ENCODE results near the gene NFIX. TPM values are rescaled to one million over a fixed set of nuclear protein-coding genes. Genes with fewer than 3 reads are reported as not detected.
"Not testable (repeated sequence)": the region's sequence is repeated elsewhere in the genome, so short reads cannot be mapped to it uniquely, and the experiment has no call there.

Gene NFIX
- total RNA-seq, 1 experiment from 2014 or later: 69.7 TPM

DNA sequence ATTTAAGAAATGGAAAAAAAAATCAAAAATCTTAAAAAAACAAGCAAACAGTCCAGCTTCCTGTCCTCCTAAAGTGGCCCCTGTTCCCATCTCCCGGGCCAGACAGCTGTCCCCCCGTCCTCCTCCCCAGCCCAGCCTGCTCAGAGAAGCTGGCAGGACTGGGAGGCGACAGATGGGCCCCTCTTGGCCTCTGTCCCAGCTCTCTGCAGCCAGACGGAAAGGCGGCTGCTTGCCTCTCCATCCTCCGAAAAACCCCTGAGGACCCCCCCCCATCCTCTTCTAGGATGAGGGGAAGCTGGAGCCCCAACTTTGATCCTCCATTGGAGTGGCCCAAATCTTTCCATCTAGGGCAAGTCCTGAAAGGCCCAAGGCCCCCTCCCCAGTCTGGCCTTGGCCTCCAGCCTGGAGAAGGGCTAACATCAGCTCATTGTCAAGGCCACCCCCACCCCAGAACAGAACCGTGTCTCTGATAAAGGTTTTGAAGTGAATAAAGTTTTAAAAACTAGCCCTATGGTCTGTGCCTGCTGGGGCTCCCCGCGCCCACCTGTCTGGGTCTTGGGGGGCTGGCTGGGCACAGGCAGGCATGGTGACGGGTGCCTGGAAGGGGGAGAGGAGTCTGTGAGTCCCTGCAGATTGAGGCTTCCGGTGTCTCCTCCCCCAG, 42.0 kb upstream of the NFIX start:
- DNase-seq (ENCODE audit: low spot score): no peak
- TF ChIP-seq, protein P1, sequence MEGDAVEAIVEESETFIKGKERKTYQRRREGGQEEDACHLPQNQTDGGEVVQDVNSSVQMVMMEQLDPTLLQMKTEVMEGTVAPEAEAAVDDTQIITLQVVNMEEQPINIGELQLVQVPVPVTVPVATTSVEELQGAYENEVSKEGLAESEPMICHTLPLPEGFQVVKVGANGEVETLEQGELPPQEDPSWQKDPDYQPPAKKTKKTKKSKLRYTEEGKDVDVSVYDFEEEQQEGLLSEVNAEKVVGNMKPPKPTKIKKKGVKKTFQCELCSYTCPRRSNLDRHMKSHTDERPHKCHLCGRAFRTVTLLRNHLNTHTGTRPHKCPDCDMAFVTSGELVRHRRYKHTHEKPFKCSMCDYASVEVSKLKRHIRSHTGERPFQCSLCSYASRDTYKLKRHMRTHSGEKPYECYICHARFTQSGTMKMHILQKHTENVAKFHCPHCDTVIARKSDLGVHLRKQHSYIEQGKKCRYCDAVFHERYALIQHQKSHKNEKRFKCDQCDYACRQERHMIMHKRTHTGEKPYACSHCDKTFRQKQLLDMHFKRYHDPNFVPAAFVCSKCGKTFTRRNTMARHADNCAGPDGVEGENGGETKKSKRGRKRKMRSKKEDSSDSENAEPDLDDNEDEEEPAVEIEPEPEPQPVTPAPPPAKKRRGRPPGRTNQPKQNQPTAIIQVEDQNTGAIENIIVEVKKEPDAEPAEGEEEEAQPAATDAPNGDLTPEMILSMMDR (conservative IDR thresholded peaks at IDR 0.05; ENCODE audit: low read depth, low read length): no peak
- no peak for TF ChIP-seq EZH2 (IDR thresholded peaks at IDR 0.05; ENCODE audit: borderline replicate concordance, low read depth, low read length, poor library complexity, severe bottlenecking)
- CTCF ChIA-PET: no interaction called here
- Histone ChIP-seq H3K9me3 (ENCODE audit: low read depth, low read length, poor library complexity, severe bottlenecking) (no peaks in the 10 kb centered on the region), H3K27me3 (replicated peaks; ENCODE audit: insufficient read depth, low read depth, low read length, poor library complexity) (no peaks in the 10 kb centered on the region), H3K4me1 (ENCODE audit: insufficient read depth, low read length, poor library complexity, severe bottlenecking) (peaks cover 35% of the 10 kb centered on the region), H3K4me3 (ENCODE audit: low read depth, low read length, poor library complexity, severe bottlenecking) (no peak overlapping the region), H3K27ac (ENCODE audit: low read depth, low read length, poor library complexity, severe bottlenecking) (peak overlapping the region; percentile 58), H3K36me3 (ENCODE audit: insufficient read depth, low read length, poor library complexity, severe bottlenecking) (peaks cover 68% of the 10 kb centered on the region)
- BruUV-seq (replicated peaks): TSS peak; percentile 89
- POLR2A ChIA-PET (ENCODE audit: low non-redundant PET): interaction anchor here (0.5 to 0.6 kb wide), 2 partner anchors 15 to 211 kb away, joined by 15 to 17 read pairs; no protein-coding TSS in a partner anchor
- intact Hi-C loops (cut with micrococcal nuclease; ENCODE audit: unreplicated experiment): no loop called here

DNA sequence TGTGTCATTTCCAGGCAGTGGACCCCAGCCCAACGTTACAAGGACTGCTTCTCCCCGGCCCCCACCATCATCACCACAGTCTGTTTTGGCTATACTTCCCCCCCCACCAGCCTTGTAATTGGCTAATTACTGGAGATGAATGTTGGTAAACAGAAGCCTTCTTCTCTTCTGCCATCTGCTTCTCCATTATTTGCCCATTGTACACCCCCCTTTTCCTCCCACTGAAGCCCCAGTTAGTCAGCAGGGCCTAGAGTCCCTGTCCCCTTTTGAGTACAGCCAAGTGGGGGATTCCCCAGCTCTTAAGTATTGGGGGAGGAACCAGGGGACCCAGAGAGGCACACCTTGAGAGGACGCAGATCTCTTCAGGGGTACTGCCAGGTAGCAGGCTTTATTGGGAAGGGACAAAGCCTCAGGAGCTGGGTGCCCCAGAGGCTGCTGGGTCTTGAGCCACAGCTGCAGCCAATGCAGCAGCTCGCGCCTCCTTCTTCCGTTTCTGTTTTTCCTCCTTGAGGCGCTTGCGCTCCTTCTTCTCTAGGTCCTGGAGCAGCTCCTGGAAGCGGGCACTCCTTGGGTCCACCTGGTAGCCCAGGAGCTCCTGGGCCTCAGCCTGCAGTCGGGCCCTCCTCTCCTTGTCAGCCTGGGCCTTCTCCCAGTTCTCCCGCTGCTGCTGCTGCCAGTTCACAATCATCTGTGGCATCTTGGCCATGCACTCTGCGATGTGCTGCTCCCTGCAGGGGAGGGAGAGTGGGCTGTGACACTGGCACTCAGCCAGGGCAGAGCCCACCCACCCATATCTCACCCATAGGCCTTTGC, 41.3 kb upstream of the NFIX start:
- Histone ChIP-seq H3K36me3 (ENCODE audit: insufficient read depth, low read length, poor library complexity, severe bottlenecking) (peaks cover 61% of the 10 kb centered on the region), H3K27ac (ENCODE audit: low read depth, low read length, poor library complexity, severe bottlenecking) (peak overlapping the region; percentile 58), H3K4me1 (ENCODE audit: insufficient read depth, low read length, poor library complexity, severe bottlenecking) (peaks cover 35% of the 10 kb centered on the region), H3K4me3 (ENCODE audit: low read depth, low read length, poor library complexity, severe bottlenecking) (no peak overlapping the region), H3K9me3 (ENCODE audit: low read depth, low read length, poor library complexity, severe bottlenecking) (no peaks in the 10 kb centered on the region), H3K27me3 (replicated peaks; ENCODE audit: insufficient read depth, low read depth, low read length, poor library complexity) (no peaks in the 10 kb centered on the region)
- TF ChIP-seq EZH2 (IDR thresholded peaks at IDR 0.05; ENCODE audit: borderline replicate concordance, low read depth, low read length, poor library complexity, severe bottlenecking): no peak
- TF ChIP-seq, protein P1 (conservative IDR thresholded peaks at IDR 0.05; ENCODE audit: low read depth, low read length): no peak
- BruUV-seq (replicated peaks): no TSS peak
- CTCF ChIA-PET: no interaction called here
- POLR2A ChIA-PET (ENCODE audit: low non-redundant PET): interaction anchor here (0.8 kb wide), 1 partner anchor 300 kb away, joined by 26 read pairs; no protein-coding TSS in a partner anchor
- intact Hi-C loops (cut with micrococcal nuclease; ENCODE audit: unreplicated experiment): no loop called here
- DNase-seq (ENCODE audit: low spot score): no peak

DNA sequence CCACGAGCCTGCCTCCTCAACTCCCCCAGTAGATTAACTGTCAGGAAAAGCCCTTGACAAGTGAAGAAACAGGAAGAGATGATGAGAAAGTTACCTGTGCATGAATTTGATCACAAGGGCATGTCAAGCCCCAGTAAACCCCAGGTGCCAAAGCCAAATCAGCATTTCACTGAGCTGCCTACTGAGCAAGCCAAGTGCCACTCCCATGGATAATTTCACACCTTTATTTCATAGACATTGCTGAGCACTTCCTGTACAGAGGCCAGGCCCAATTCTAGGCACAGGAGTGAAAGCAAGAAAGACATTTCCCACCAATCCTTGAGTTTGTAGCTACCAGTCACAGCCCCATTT, 40.7 kb upstream of the NFIX start:
- ChIA-PET CTCF (no interaction called here), POLR2A (ENCODE audit: low non-redundant PET) (interaction anchor here (0.6 to 0.8 kb wide), 2 partner anchors 114 to 120 kb away, joined by 3 to 8 read pairs; no protein-coding TSS in a partner anchor)
- Histone ChIP-seq H3K36me3 (ENCODE audit: insufficient read depth, low read length, poor library complexity, severe bottlenecking) (peaks cover 55% of the 10 kb centered on the region), H3K27ac (ENCODE audit: low read depth, low read length, poor library complexity, severe bottlenecking) (no peak overlapping the region), H3K4me1 (ENCODE audit: insufficient read depth, low read length, poor library complexity, severe bottlenecking) (peaks cover 35% of the 10 kb centered on the region), H3K4me3 (ENCODE audit: low read depth, low read length, poor library complexity, severe bottlenecking) (no peak overlapping the region), H3K9me3 (ENCODE audit: low read depth, low read length, poor library complexity, severe bottlenecking) (no peaks in the 10 kb centered on the region), H3K27me3 (replicated peaks; ENCODE audit: insufficient read depth, low read depth, low read length, poor library complexity) (no peaks in the 10 kb centered on the region)
- no peak for TF ChIP-seq EZH2 (IDR thresholded peaks at IDR 0.05; ENCODE audit: borderline replicate concordance, low read depth, low read length, poor library complexity, severe bottlenecking)
- TF ChIP-seq, protein P1 (conservative IDR thresholded peaks at IDR 0.05; ENCODE audit: low read depth, low read length): no peak
- intact Hi-C loops (cut with micrococcal nuclease; ENCODE audit: unreplicated experiment): no loop called here
- DNase-seq (ENCODE audit: low spot score): no peak
- BruUV-seq (replicated peaks): no TSS peak

DNA sequence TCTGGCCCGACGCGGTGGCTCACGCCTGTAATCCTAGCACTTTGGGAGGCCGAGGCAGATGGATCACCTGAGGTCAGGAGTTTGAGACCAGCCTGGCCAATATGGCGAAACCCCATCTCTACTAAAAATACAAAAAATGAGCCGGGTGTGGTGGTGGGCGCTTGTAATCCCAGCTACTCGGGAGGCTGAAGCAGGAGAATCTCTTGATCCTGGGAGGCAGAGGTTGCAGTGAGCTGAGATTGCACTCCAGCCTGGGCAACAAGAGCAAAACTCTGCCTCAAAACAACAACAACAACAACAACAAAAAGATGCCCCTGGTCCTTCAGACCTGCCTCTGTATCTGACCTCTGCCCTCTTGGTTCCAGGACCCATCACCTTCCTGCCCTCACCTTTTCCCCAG, 39.7 kb upstream of the NFIX start:
- POLR2A ChIA-PET (ENCODE audit: low non-redundant PET); BruUV-seq (replicated peaks); H3K9me3 ChIP-seq (ENCODE audit: low read depth, low read length, poor library complexity, severe bottlenecking); intact Hi-C loops (cut with micrococcal nuclease; ENCODE audit: unreplicated experiment); H3K27me3 ChIP-seq (replicated peaks; ENCODE audit: insufficient read depth, low read depth, low read length, poor library complexity); DNase-seq (ENCODE audit: low spot score): not testable (repeated sequence)
- Histone ChIP-seq H3K36me3 (ENCODE audit: insufficient read depth, low read length, poor library complexity, severe bottlenecking) (peaks cover 45% of the 10 kb centered on the region), H3K27ac (ENCODE audit: low read depth, low read length, poor library complexity, severe bottlenecking) (peak overlapping the region; percentile 95), H3K4me1 (ENCODE audit: insufficient read depth, low read length, poor library complexity, severe bottlenecking) (peaks cover 35% of the 10 kb centered on the region), H3K4me3 (ENCODE audit: low read depth, low read length, poor library complexity, severe bottlenecking) (peak overlapping the region; percentile 94)
- CTCF ChIA-PET: interaction anchor here (1.1 kb wide), 1 partner anchor 10 kb away, joined by 4 read pairs; no protein-coding TSS in a partner anchor

Data from A673 (cell line).